H9 (cell line): ENCODE results near the gene GRIK4. TPM values are rescaled to one million over a fixed set of nuclear protein-coding genes. Genes with fewer than 3 reads are reported as not detected.

Experiments
- DNase-seq: peaks from one replicate; pipeline ENCODE4 v3.0.0-alpha.2; 2017
- H2AFZ ChIP-seq: one replicate; pipeline ENCODE4 v1.6.1; 2013; ENCODE audit warnings: mild to moderate bottlenecking, low read length, control low read depth, moderate library complexity
- H2AK5ac ChIP-seq: 2 replicates; pipeline ENCODE4 v1.6.1; 2013; ENCODE audit warnings: low read length, control low read depth, mixed read lengths; ENCODE audit not compliant: insufficient read length
- H2BK120ac ChIP-seq: one replicate; pipeline ENCODE4 v1.6.1; 2013; ENCODE audit warnings: low read depth, mild to moderate bottlenecking, low read length, control low read depth, inconsistent platforms; ENCODE audit not compliant: poor library complexity, severe bottlenecking
- H2BK12ac ChIP-seq: 2 replicates; pipeline ENCODE4 v1.6.1; 2013; ENCODE audit warnings: low read length, control low read depth, mixed read lengths, low read depth; ENCODE audit not compliant: insufficient read length
- H2BK15ac ChIP-seq: 2 replicates; pipeline ENCODE4 v1.6.1; 2013; ENCODE audit warnings: low read depth, low read length, control low read depth
- H2BK20ac ChIP-seq: one replicate; pipeline ENCODE4 v1.6.1; 2013; ENCODE audit warnings: low read depth, mild to moderate bottlenecking, low read length, control low read depth, inconsistent platforms; ENCODE audit not compliant: poor library complexity, severe bottlenecking
- H2BK5ac ChIP-seq: 2 replicates; pipeline ENCODE4 v1.6.1; 2013; ENCODE audit warnings: low read length, control low read depth, mixed read lengths; ENCODE audit not compliant: insufficient read length
- H3K14ac ChIP-seq: 2 replicates; pipeline ENCODE4 v1.6.1; 2013; ENCODE audit warnings: low read length, control low read depth; ENCODE audit not compliant: insufficient read depth
- H3K18ac ChIP-seq: 2 replicates; pipeline ENCODE4 v1.6.1; 2013; ENCODE audit warnings: low read depth, mild to moderate bottlenecking, mixed read lengths, low read length, control low read depth; ENCODE audit not compliant: insufficient read length
- H3K23ac ChIP-seq: 2 replicates; pipeline ENCODE4 v1.6.1; 2013; ENCODE audit warnings: low read length, control low read depth, mixed read lengths, low read depth; ENCODE audit not compliant: insufficient read length
- H3K23me2 ChIP-seq: 2 replicates; pipeline ENCODE4 v1.6.1; 2013; ENCODE audit warnings: low read depth, mild to moderate bottlenecking, mixed read lengths, low read length, control low read depth; ENCODE audit not compliant: insufficient read length, poor library complexity, severe bottlenecking
- H3K27ac ChIP-seq: 2 replicates; pipeline ENCODE4 v1.5.1; 2013; ENCODE audit warnings: low read length, control low read depth, mixed read lengths, low read depth; ENCODE audit not compliant: insufficient read length
- H3K27me3 ChIP-seq: 2 replicates; pipeline ENCODE4 v1.6.1; 2013; ENCODE audit warnings: low read length, control low read depth, inconsistent platforms; ENCODE audit not compliant: insufficient read depth
- H3K4ac ChIP-seq: 2 replicates; pipeline ENCODE4 v1.6.1; 2013; ENCODE audit warnings: low read depth, mild to moderate bottlenecking, control low read depth, inconsistent platforms, low read length, moderate library complexity
- H3K4me1 ChIP-seq: 2 replicates; pipeline ENCODE4 v1.6.1; 2013; ENCODE audit warnings: low read length, control low read depth, inconsistent platforms; ENCODE audit not compliant: insufficient read depth
- H3K4me2 ChIP-seq: 2 replicates; pipeline ENCODE4 v1.6.1; 2013; ENCODE audit warnings: low read length, control low read depth, mixed read lengths; ENCODE audit not compliant: insufficient read length, insufficient read depth
- H3K56ac ChIP-seq: 2 replicates; pipeline ENCODE4 v1.6.1; 2013; ENCODE audit warnings: low read depth, mild to moderate bottlenecking, mixed read lengths, low read length, control low read depth; ENCODE audit not compliant: insufficient read length
- H3K79me1 ChIP-seq: 2 replicates; pipeline ENCODE4 v1.6.1; 2013; ENCODE audit warnings: low read depth, mild to moderate bottlenecking, moderate library complexity, low read length, control low read depth, inconsistent platforms; ENCODE audit not compliant: insufficient read depth, poor library complexity, severe bottlenecking
- H3K79me2 ChIP-seq: 2 replicates; pipeline ENCODE4 v1.6.1; 2013; ENCODE audit warnings: low read length, control low read depth, inconsistent platforms; ENCODE audit not compliant: insufficient read depth
- H3K9ac ChIP-seq: 2 replicates; pipeline ENCODE4 v1.6.1; 2013; ENCODE audit warnings: low read length, control low read depth, mixed read lengths; ENCODE audit not compliant: insufficient read length; ENCODE audit errors: extremely low read depth
- H3K9me3 ChIP-seq: one replicate; pipeline ENCODE4 v1.6.1; 2013; ENCODE audit warnings: low read depth, low read length, inconsistent platforms; ENCODE audit not compliant: control insufficient read depth
- H3T11ph ChIP-seq: one replicate; pipeline ENCODE4 v1.6.1; 2013; ENCODE audit warnings: mild to moderate bottlenecking, low read length, control low read depth, inconsistent platforms
- H4K20me1 ChIP-seq: one replicate; pipeline ENCODE4 v1.6.1; 2013; ENCODE audit not compliant: control insufficient read depth, insufficient read length, insufficient read depth
- H4K5ac ChIP-seq: 2 replicates; pipeline ENCODE4 v1.6.1; 2013; ENCODE audit warnings: low read depth, mild to moderate bottlenecking, mixed read lengths, low read length, control low read depth; ENCODE audit not compliant: insufficient read length
- H4K8ac ChIP-seq: replicated peaks from 2 replicates; pipeline ENCODE4 v1.6.1; 2013; ENCODE audit warnings: low read length, control low read depth, mixed read lengths, low read depth; ENCODE audit not compliant: insufficient read length
- H4K91ac ChIP-seq: 2 replicates; pipeline ENCODE4 v1.6.1; 2013; ENCODE audit warnings: low read depth, mild to moderate bottlenecking, moderate library complexity, mixed read lengths, low read length, control low read depth; ENCODE audit not compliant: insufficient read length
- H3K27ac Mint-ChIP-seq, 3 experiments: 2 replicates in 2 of 3; 3 replicates in 1 of 3; pipeline ENCODE4 v1.8.0; 2020 to 2021; ENCODE audit warnings: mixed read lengths in 3 of 3, mild to moderate bottlenecking in 1 of 3, moderate library complexity in 1 of 3
- H3K27me3 Mint-ChIP-seq: 2 replicates; pipeline ENCODE4 v1.8.0; 2021; ENCODE audit warnings: low read depth, mild to moderate bottlenecking, moderate library complexity, mixed read lengths
- H3K36me3 Mint-ChIP-seq, 3 experiments: 2 replicates in 2 of 3; 3 replicates in 1 of 3; pipeline ENCODE4 v1.8.0; 2020 to 2021; ENCODE audit warnings: low read depth in 3 of 3, mixed read lengths in 3 of 3; ENCODE audit not compliant: insufficient read depth in 1 of 3
- H3K4me1 Mint-ChIP-seq, 2 experiments: 2 replicates each; pipeline ENCODE4 v1.8.0; 2020; ENCODE audit warnings: mixed read lengths in 2 of 2
- H3K4me3 Mint-ChIP-seq, 2 experiments: 2 replicates in 1 of 2; 3 replicates in 1 of 2; pipeline ENCODE4 v1.8.0; 2020 to 2021; ENCODE audit warnings: mild to moderate bottlenecking in 2 of 2, mixed read lengths in 2 of 2, moderate library complexity in 1 of 2
- H3K9me3 Mint-ChIP-seq, 2 experiments: 2 replicates in 1 of 2; 3 replicates in 1 of 2; pipeline ENCODE4 v1.8.0; 2020; ENCODE audit warnings: mild to moderate bottlenecking in 2 of 2, mixed read lengths in 2 of 2, moderate library complexity in 1 of 2
- WGBS: extraction: QIAGEN DNeasy Blood & Tissue Kit; methylation state at CpG from one replicate; pipeline ENCODE4 v1.1.7; 2013; ENCODE audit warnings: missing lambda C conversion rate, low lambda C conversion rate, mixed read lengths; ENCODE audit not compliant: insufficient read length; ENCODE audit errors: extremely low coverage; 5-methylcytosine and 5-hydroxymethylcytosine counted together
- total RNA-seq: library from RNA; stranded (reverse); gene quantifications from 2 replicates; pipeline ENCODE4 v1.2.1, GENCODE V29; 2021
- TF ChIP-seq, protein P1 (sequence below): fragments of 200-600 bp; sonication (generic); conservative IDR thresholded peaks from 3 replicates; pipeline ENCODE4 v1.8.0; 2021; ENCODE audit warnings: antibody characterized with exemption, mild to moderate bottlenecking

The GRIK4 gene
- total RNA-seq, 1 experiment from 2014 or later: 2.3 TPM

DNA sequence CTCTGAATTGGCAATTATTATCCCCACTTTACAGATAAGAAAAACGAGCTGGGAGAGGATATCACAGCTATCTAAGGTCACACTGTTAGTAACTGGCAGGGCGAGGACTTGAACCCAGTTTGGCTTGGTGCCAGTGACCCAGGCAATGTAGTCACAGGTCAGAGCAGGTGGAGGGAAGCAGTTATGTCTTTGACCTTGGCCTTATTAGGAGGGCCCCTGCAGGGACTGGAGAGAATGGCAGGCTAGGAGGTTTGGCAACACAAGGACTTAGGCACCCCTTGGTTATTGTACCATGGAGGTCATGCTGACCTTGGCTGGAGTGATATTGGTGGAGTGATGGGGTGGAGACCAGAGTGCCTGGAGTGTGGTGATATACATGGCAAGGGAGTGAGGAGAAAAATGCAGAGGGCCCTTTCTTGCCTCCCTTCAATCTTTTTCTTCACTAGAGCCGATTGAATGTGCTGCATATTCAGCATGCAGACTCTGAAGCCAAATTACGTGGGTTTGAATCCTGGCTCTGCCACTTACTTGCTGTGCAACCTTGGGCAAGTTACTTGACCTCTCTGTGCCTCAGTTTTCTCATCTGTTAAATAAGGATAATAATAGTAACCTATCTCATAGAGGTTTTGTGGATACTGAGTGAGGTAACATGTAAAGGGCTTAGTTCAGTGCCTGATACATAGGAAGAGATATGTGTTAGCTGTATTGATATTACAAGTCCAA, 419.7 kb downstream of the GRIK4 start:
- H3K27ac Mint-ChIP-seq: no peak overlapping the region
- no peak overlapping the region for H4K8ac ChIP-seq

More for the DNA sequence above, 419.7 kb downstream of the GRIK4 start:
- Histone ChIP-seq H3K79me1 (no peaks in the 10 kb centered on the region), H4K5ac (no peak overlapping the region), H3K27ac (no peak overlapping the region), H3K9ac (no peak overlapping the region), H3T11ph (no peak overlapping the region), H3K79me2 (no peaks in the 10 kb centered on the region), H3K4me2 (no peak overlapping the region), H3K56ac (no peak overlapping the region), H3K18ac (no peak overlapping the region), H2BK15ac (no peak overlapping the region), H2AFZ (no peak overlapping the region), H3K4me1 (no peaks in the 10 kb centered on the region), H2BK12ac (no peak overlapping the region), H3K23ac (no peak overlapping the region), H2BK20ac (no peak overlapping the region), H3K4ac (no peak overlapping the region), H3K23me2 (no peaks in the 10 kb centered on the region), H2BK120ac (no peak overlapping the region), H3K27me3 (no peaks in the 10 kb centered on the region), H3K14ac (no peak overlapping the region), H3K9me3 (no peaks in the 10 kb centered on the region), H2AK5ac (no peak overlapping the region), H2BK5ac (no peak overlapping the region), H4K91ac (no peak overlapping the region), H4K20me1 (no peaks in the 10 kb centered on the region)
- no CpG with 5 or more reads among the region's 4 CpGs for WGBS
- peak; percentile 37 for DNase-seq
- TF ChIP-seq, protein P1, sequence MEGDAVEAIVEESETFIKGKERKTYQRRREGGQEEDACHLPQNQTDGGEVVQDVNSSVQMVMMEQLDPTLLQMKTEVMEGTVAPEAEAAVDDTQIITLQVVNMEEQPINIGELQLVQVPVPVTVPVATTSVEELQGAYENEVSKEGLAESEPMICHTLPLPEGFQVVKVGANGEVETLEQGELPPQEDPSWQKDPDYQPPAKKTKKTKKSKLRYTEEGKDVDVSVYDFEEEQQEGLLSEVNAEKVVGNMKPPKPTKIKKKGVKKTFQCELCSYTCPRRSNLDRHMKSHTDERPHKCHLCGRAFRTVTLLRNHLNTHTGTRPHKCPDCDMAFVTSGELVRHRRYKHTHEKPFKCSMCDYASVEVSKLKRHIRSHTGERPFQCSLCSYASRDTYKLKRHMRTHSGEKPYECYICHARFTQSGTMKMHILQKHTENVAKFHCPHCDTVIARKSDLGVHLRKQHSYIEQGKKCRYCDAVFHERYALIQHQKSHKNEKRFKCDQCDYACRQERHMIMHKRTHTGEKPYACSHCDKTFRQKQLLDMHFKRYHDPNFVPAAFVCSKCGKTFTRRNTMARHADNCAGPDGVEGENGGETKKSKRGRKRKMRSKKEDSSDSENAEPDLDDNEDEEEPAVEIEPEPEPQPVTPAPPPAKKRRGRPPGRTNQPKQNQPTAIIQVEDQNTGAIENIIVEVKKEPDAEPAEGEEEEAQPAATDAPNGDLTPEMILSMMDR: peak; percentile 36; the same call in 1 of the 3 replicates
- no peak overlapping the region for H3K4me3 Mint-ChIP-seq
- peaks cover 17 to 28% of the 10 kb centered on the region in 2 experiments for H3K4me1 Mint-ChIP-seq
- H3K9me3 Mint-ChIP-seq: no peaks in the 10 kb centered on the region
- no peaks in the 10 kb centered on the region for H3K36me3 Mint-ChIP-seq
- peaks cover 12% of the 10 kb centered on the region for H3K27me3 Mint-ChIP-seq
